Prostate gland (tissue), 2 donors: Measurements from ENCODE around the gene TEX38. TPM values are rescaled to one million over a fixed set of nuclear protein-coding genes. Genes with fewer than 3 reads are reported as not detected.

ENCODE experiments used
- DNase-seq: peaks from one replicate; pipeline ENCODE4 v3.0.0-alpha.2; 2019; ENCODE audit warnings: low spot score
- H3K27ac ChIP-seq, 2 donors: fragments of 200-600 bp; sonication (generic); 2 replicates each; pipeline ENCODE4 v1.5.1; 2017 to 2019
- H3K27me3 ChIP-seq: fragments of 200-600 bp; sonication (generic); replicated peaks from 2 replicates; pipeline ENCODE4 v1.5.1; 2019; ENCODE audit not compliant: insufficient read depth
- H3K36me3 ChIP-seq, 2 donors: fragments of 200-600 bp; sonication (generic); 1 replicate in 1 of 2; 2 replicates in 1 of 2; pipeline versions ENCODE4 v1.5.1 to v1.8.1; 2017 to 2019
- H3K4me1 ChIP-seq: fragments of 200-600 bp; sonication (generic); replicated peaks from 2 replicates; pipeline ENCODE4 v1.5.1; 2019
- H3K4me3 ChIP-seq, 2 donors: fragments of 200-600 bp; sonication (generic); 2 replicates each; pipeline ENCODE4 v1.5.1; 2017 to 2019
- H3K9me3 ChIP-seq: fragments of 200-600 bp; sonication (generic); 2 replicates; pipeline ENCODE4 v1.5.1; 2017
- POLR2A ChIP-seq: fragments of 450-650 bp; IDR thresholded peaks from one replicate; pipeline ENCODE4 v1.6.1; 2016; ENCODE audit warnings: antibody characterized with exemption, mild to moderate bottlenecking
- POLR2AphosphoS5 ChIP-seq: sonication (generic); formaldehyde crosslinking; IDR thresholded peaks from one replicate; pipeline ENCODE4 v1.6.1; 2017; ENCODE audit warnings: antibody characterized with exemption
- WGBS: methylation state at CpG from one replicate; pipeline ENCODE4 v1.1.5; 2018; 5-methylcytosine and 5-hydroxymethylcytosine counted together
- intact Hi-C: fragments of 100-400 bp; cut with DNase I; formaldehyde crosslinking; loops from one replicate; pipeline ENCODE4 v1.14.2; 2022
- total RNA-seq, 2 donors: library from RNA; depleted of rRNA; stranded (reverse); fragments of >200 nt; gene quantifications; one replicate each; pipeline ENCODE4 v1.1.0, GENCODE V29; 2016
- TF ChIP-seq, protein P1 (sequence below), 4 experiments: fragments of 200-600 bp in 2 of 4; fragments of 450-650 bp in 2 of 4; sonication (generic) in 2 of 4; IDR thresholded peaks; 1 replicate in 3 of 4; 2 replicates in 1 of 4; pipeline ENCODE4 v1.5.1; 2016 to 2019; ENCODE audit warnings: antibody characterized with exemption in 4 of 4, mild to moderate bottlenecking in 2 of 4, moderate library complexity in 2 of 4

TEX38 gene
- total RNA-seq, 2 donors from 2014 or later, result 30.6 TPM; not detected in 1

DNA sequence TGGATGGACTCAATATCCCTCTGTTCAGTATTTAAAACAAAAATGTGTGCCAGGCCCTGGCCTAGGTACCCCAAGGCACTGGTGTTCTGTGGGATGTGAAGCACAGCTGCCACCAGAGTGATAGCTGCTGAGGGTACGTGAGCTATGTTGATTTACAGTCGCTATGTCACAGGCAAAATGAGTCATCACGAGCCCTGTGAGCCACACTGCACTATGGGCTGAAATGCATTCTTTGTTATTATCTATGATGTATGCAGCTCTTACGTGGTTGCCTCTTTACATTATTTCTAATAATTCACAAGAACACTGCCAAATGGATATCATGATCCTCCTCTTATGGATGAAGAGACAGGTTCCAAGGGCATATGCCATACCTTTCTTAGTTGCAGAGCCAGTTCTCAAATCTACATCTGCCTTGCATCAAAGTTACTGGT lies 2.1 kb downstream of the TEX38 start:
- WGBS, result 74% methylated on average over 4 of the region's 4 CpGs
- no peak for DNase-seq
- H3K36me3 ChIP-seq, result no peaks in the 10 kb centered on the region

DNA sequence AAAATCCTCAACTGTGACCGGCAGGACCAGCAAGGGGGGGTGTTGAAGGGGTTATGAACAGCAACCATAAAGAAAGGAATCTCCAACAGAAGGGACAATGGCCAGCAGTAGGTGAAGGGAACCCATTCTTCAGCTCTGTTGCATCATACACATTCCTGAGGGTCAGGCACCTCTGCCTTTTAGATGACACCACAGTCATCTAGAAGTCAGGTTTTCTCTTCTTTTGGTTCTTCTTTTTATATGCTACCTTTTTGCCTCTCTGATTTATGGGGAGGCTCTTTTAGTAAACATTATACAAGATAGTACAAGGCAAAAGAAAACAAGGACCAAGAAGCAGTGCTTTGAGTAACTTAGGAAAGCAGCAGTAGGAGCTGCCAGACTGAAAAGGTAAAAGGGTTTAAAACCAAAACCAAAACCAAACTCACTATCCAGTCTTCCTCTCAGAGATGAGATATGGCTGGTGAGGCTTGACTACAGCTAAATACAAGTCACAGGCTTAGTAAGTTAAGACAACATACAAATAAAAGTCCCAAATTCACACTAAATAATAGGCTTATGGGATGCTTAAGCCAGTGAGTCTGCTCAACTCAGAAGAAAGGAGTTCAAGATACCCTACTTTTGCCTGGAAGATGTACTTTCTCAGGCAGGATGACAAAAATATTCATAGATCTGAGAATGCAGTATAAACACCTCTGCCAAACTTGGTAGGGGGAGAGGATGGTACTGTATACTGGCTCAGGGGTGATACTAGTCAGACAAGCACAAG lies 4.1 kb downstream of the TEX38 start:
- Histone ChIP-seq H3K27ac (no peak overlapping the region), H3K9me3 (no peaks in the 10 kb centered on the region), H3K4me3 (no peak overlapping the region), H3K36me3 (no peaks in the 10 kb centered on the region), H3K27me3 (no peaks in the 10 kb centered on the region), H3K4me1 (no peaks in the 10 kb centered on the region)
- no peak for TF ChIP-seq POLR2A
- TF ChIP-seq POLR2AphosphoS5, result no peak
- TF ChIP-seq, protein P1, sequence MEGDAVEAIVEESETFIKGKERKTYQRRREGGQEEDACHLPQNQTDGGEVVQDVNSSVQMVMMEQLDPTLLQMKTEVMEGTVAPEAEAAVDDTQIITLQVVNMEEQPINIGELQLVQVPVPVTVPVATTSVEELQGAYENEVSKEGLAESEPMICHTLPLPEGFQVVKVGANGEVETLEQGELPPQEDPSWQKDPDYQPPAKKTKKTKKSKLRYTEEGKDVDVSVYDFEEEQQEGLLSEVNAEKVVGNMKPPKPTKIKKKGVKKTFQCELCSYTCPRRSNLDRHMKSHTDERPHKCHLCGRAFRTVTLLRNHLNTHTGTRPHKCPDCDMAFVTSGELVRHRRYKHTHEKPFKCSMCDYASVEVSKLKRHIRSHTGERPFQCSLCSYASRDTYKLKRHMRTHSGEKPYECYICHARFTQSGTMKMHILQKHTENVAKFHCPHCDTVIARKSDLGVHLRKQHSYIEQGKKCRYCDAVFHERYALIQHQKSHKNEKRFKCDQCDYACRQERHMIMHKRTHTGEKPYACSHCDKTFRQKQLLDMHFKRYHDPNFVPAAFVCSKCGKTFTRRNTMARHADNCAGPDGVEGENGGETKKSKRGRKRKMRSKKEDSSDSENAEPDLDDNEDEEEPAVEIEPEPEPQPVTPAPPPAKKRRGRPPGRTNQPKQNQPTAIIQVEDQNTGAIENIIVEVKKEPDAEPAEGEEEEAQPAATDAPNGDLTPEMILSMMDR (IDR thresholded peaks at IDR 0.05), result no peak
- DNase-seq, result no peak
- intact Hi-C loops, result no loop called here
- WGBS, result 65% methylated on average over 1 of the region's 1 CpG

More for the DNA sequence above, 2.1 kb downstream of the TEX38 start:
- intact Hi-C loops, result loop anchor here (5.0 kb wide), 1 partner anchor 71 kb away; the partner anchor contains the start of gene MKNK1
- TF ChIP-seq POLR2AphosphoS5, result no peak
- no peak for TF ChIP-seq POLR2A
- TF ChIP-seq, protein P1 (IDR thresholded peaks at IDR 0.05), result no peak
- Histone ChIP-seq H3K27me3 (no peaks in the 10 kb centered on the region), H3K27ac (no peak overlapping the region), H3K9me3 (no peaks in the 10 kb centered on the region), H3K4me1 (no peaks in the 10 kb centered on the region), H3K4me3 (no peak overlapping the region)

DNA sequence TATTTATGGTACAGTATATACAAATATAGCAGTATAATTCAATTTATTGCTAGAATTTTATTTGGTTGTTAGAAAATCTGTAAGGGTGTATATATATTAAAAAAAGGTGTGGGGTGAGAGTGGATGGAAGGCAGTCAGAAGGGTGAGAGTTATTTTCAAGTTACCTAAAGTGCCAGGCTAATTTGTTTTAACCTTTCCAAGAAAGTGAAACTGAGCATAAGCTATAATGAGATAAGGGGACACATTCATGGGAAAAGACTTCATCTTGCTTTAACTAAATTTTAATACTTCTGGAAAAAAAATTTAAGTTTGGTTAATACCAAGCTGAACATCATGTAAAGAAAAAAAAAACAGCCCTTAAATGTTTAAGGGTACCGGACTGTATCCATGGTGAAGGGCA lies 4.9 kb downstream of the TEX38 start:
- intact Hi-C loops, result no loop called here
- Histone ChIP-seq H3K4me1 (peaks cover 2% of the 10 kb centered on the region), H3K36me3 (no peaks in the 10 kb centered on the region), H3K9me3 (no peaks in the 10 kb centered on the region), H3K27ac (no peak overlapping the region), H3K27me3 (no peaks in the 10 kb centered on the region), H3K4me3 (no peak overlapping the region)
- DNase-seq, result no peak
- TF ChIP-seq, protein P1 (IDR thresholded peaks at IDR 0.05), result no peak
- TF ChIP-seq POLR2AphosphoS5, result no peak
- TF ChIP-seq POLR2A, result no peak
- 93% methylated on average over 1 of the region's 1 CpG for WGBS

DNA sequence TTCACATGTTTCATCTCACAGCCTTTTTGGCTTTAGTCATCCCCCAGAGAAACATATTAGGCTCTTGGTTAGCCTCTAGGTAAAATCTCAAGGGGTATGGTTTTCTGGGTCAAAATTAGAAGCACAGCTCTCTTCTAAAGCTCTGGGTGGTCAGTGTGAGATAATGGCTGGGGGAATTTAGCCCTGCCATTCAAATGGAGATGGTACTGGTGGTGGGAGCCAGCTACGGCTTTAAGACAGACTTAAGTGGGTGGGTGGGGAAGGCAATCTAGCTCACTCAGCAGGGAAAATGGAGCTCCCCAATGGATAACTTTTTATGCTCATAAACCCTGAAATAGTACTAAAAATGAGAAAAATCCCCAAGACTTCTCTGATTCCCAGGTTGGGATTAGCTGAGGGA lies 5.7 kb downstream of the TEX38 start:
- DNase-seq, result no peak
- H3K27ac ChIP-seq, result no peak overlapping the region
- H3K36me3 ChIP-seq, result no peaks in the 10 kb centered on the region
- peaks cover 2% of the 10 kb centered on the region for H3K4me1 ChIP-seq
- no peak for TF ChIP-seq POLR2AphosphoS5
- H3K4me3 ChIP-seq, result no peak overlapping the region
- H3K27me3 ChIP-seq, result no peaks in the 10 kb centered on the region
- intact Hi-C loops, result no loop called here
- WGBS, result 82% methylated on average over 1 of the region's 1 CpG
- no peaks in the 10 kb centered on the region for H3K9me3 ChIP-seq

DNA sequence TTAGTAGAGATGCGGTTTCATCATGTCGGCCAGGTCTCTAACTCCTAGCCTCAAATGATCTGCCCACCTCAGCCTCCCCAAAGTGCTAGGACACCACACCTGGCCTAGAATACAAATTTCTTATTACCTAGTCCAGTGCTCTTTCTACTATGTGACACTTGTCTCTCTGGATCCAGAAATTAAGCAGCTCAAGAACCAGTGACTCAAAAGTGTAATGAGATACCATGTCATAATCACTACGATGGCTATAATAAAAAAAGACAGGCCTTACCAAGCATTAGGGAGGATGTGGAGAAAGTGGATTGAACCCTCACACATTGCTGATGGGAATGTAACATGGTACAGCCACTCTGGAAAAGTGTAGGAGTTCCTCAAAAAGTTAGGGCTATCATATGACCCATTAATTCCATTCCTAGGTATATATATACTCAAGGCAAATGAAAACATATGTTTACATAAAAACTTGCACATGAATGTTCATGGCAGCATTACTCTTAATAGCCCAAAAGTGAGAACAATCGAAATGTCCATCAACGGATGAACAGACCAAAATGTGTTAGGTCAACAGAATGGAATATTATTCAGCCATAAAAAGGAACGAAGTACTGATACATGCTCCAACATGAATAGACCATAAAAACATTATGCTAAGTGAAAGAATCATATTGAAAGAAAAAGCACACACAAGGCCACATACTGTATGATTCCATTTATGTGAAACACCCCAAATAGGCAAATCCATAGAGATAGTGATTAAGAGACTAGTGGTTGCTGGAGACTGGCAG lies 8.3 kb downstream of the TEX38 start:
- TF ChIP-seq POLR2A, result no peak
- no peak for TF ChIP-seq POLR2AphosphoS5
- TF ChIP-seq, protein P1 (IDR thresholded peaks at IDR 0.05), result no peak
- no peak overlapping the region for H3K27ac ChIP-seq
- intact Hi-C loops, result no loop called here
- H3K9me3 ChIP-seq, result no peaks in the 10 kb centered on the region
- H3K27me3 ChIP-seq, result no peaks in the 10 kb centered on the region
- DNase-seq, result no peak
- WGBS, result 95% methylated on average over 6 of the region's 6 CpGs
- no peak overlapping the region for H3K4me3 ChIP-seq
- H3K4me1 ChIP-seq, result peaks cover 2% of the 10 kb centered on the region
- H3K36me3 ChIP-seq, result no peaks in the 10 kb centered on the region
